ENCODE data around the gene SLC2A9.

GRCh38 chr4:10025230-10025806 lies 4.0 kb upstream of the SLC2A9 start:
- no peak for TF ChIP-seq CTCF (conservative IDR thresholded peaks at IDR 0.05; ENCODE audit: low read length)
- no peak for TF ChIP-seq EZH2phosphoT487 (IDR thresholded peaks at IDR 0.05; ENCODE audit: borderline replicate concordance, low read depth, low read length)

Measured in OCI-LY7 (cell line).